AG09309 (cell line): ENCODE data around the gene SUMO3.

ENCODE experiments used
- DNase-seq: peaks from one replicate; pipeline ENCODE4 v3.0.0-alpha.2; 2010; ENCODE audit warnings: low read depth
- H3K4me3 ChIP-seq: 2 replicates; pipeline ENCODE4 v1.5.1; 2011; ENCODE audit warnings: mild to moderate bottlenecking, low read depth, low read length, moderate library complexity; ENCODE audit not compliant: control insufficient read depth
- CTCF ChIP-seq: IDR thresholded peaks from 2 replicates; pipeline ENCODE4 v1.5.1; 2011; ENCODE audit warnings: mild to moderate bottlenecking, low read depth, low read length, inconsistent platforms; ENCODE audit not compliant: insufficient read depth, control insufficient read depth; ENCODE audit errors: missing control alignments

Gene SUMO3

DNA sequence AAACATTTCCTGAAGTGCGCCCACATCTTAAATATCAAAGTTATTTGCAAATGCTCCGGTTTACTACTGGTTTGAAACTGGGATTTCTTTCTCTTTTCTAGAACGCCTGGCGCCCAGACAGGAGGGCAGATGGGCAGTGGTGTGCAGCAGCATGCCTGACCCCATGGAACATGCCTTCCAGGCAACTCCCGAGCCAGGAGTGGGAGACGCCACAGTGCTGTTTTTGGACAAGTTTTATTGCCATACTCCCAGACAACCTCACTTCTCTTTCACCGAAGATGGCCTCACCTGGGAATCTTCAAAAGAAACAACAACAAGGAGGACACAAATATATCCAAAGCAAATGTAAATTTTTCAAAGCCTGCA, 37.7 kb downstream of the SUMO3 start:
- no peak for DNase-seq
- no peak for TF ChIP-seq CTCF
- no peak overlapping the region for H3K4me3 ChIP-seq

- no peak for TF ChIP-seq CTCF
- DNase-seq: no peak
- H3K4me3 ChIP-seq: no peak overlapping the region
Observed at GRCh38 chr21:44779417-44780136, 38.3 kb downstream of the SUMO3 start.

- DNase-seq: no peak
- H3K4me3 ChIP-seq: no peak overlapping the region
- TF ChIP-seq CTCF: no peak
Observed at GRCh38 chr21:44778983-44779382, 38.9 kb downstream of the SUMO3 start.

DNA sequence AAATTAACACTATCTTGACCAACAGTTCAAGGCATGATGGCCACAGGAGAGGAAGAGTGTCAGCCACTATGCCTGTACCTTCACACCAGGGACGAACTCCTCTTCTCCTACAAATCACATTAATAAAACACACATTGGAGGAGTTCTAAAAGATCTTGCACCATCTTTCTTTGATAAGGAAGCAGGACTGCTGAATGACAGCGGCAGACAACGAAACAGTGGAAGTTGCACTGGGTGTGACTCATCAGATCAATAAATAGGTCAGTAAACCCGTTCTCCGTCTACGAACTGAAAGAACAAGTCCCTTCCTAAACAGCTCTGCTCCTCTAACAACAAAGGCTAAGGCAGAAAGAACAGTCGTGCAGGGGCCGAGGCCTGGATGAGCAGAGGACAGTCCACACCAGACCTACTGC, 39.4 kb downstream of the SUMO3 start:
- no peak for TF ChIP-seq CTCF
- no peak overlapping the region for H3K4me3 ChIP-seq
- DNase-seq: no peak

- no peak for DNase-seq
- no peak for TF ChIP-seq CTCF
- no peak overlapping the region for H3K4me3 ChIP-seq
Observed at GRCh38 chr21:44778094-44778493, 39.8 kb downstream of the SUMO3 start.

DNA sequence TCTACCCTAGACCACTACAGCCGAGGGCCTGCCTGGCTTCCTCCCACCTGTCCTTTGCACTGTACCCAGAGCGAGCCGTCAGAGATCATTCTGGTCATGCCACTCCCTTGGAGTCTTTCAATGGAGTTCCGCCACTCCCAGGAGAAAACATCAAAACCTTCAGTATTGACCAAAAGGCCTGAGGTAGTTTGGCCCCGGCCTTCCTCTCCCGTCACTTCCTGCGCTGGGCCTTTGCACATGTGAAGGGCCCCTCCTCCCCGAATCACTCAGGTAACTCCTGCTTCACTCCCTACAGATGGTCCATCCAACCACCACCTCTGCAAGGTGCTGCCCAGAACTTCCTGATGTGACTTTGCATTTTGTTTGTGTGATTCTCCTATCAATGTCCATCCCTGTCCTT, 42.9 kb downstream of the SUMO3 start:
- TF ChIP-seq CTCF: no peak
- DNase-seq: no peak
- H3K4me3 ChIP-seq: no peak overlapping the region
